Nephron (organoid): ENCODE measurements around the gene C10orf67.
A peak's percentile ranks its signal among the peaks of the same experiment; 100 is the strongest.

Experiments
- H3K27ac Mint-ChIP-seq, 3 experiments: 2 replicates each; pipeline ENCODE4 v1.8.0; 2020; ENCODE audit warnings: mixed read lengths in 3 of 3, mild to moderate bottlenecking in 2 of 3, moderate library complexity in 1 of 3
- H3K27me3 Mint-ChIP-seq: 2 replicates; pipeline ENCODE4 v1.8.0; 2021; ENCODE audit warnings: low read depth, mild to moderate bottlenecking, moderate library complexity, mixed read lengths
- H3K36me3 Mint-ChIP-seq: 2 replicates; pipeline ENCODE4 v1.8.0; 2020; ENCODE audit warnings: low read depth, mixed read lengths
- H3K4me1 Mint-ChIP-seq: 2 replicates; pipeline ENCODE4 v1.8.0; 2020; ENCODE audit warnings: mixed read lengths
- H3K4me3 Mint-ChIP-seq, 3 experiments: 2 replicates each; pipeline ENCODE4 v1.8.0; 2020; ENCODE audit warnings: mild to moderate bottlenecking in 3 of 3, mixed read lengths in 3 of 3, moderate library complexity in 2 of 3
- H3K9me3 Mint-ChIP-seq: 2 replicates; pipeline ENCODE4 v1.8.0; 2020; ENCODE audit warnings: mixed read lengths
- CTCF ChIP-seq, 3 experiments: fragments of 200-600 bp; sonication (generic); IDR thresholded peaks; one replicate each; pipeline ENCODE4 v1.5.0; 2021; ENCODE audit warnings: antibody characterized with exemption in 3 of 3; ENCODE audit not compliant: unreplicated experiment in 3 of 3

C10orf67 gene

DNA sequence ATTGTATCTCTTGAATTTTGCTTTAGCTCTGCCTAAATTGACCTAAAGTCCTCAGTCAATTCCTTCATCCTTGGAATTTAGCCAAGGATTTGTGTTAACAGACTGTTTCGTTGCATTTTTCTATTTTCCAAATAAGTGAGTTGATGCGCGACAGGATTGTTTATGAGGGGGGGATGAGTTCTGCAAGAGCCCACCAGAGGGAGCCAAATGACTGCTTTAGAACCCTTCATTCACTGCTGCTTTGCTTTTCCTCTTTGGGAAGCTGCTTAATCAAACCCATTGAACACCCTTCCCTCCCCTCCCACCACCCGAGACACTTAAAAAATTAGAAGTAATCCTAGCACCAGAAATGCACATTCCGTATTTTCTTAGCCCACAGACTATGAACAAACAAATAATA lies 186.2 kb downstream of the C10orf67 start:
- H3K9me3 Mint-ChIP-seq = peaks cover 5% of the 10 kb centered on the region
- TF ChIP-seq CTCF (IDR thresholded peaks at IDR 0.05; ENCODE audit: unreplicated experiment in 3 of 3) = peak; percentile 83 to 94 (median 84)

DNA sequence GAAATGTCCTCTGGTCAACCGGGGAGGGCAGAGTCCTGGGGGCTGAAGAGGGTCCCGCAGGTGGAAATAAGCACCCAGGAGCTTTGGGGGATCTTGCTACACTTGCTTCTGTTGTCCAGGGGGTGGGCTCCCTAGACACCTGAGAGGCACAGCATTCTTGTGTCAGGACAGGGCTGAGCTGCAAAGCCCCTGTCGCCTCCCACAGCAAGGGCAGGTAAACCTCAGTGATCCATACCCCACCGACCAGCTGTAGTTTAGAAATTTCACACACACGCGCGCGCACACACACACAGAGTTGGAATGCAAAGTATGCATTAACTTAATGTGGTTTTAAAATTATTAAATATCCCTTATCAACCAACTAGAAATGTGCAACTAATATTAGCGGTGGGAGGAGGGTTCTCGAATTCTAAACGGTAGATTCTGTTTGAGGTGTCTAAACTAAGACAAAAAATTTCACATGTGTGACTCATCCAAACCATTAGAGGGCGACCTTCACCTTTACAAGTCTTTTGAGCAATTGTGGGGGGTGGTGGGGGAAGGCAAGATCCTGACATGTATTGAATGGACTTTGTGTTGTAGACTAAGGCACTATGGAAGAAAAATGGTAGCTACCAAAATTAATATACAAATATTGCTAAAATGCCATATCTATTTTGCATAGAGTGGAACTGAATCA lies 186.8 kb downstream of the C10orf67 start:
- H3K27me3 Mint-ChIP-seq = peaks cover 58% of the 10 kb centered on the region
- no peak for TF ChIP-seq CTCF (IDR thresholded peaks at IDR 0.05; ENCODE audit: unreplicated experiment in 3 of 3)
- H3K36me3 Mint-ChIP-seq = no peaks in the 10 kb centered on the region
- H3K4me1 Mint-ChIP-seq = peaks cover 14% of the 10 kb centered on the region
- H3K9me3 Mint-ChIP-seq = peaks cover 5% of the 10 kb centered on the region
- H3K27ac Mint-ChIP-seq = peak overlapping the region in 1 of 3 experiments; percentile 33
- H3K4me3 Mint-ChIP-seq = no peak overlapping the region

More for the DNA sequence above, 186.2 kb downstream of the C10orf67 start:
- H3K27ac Mint-ChIP-seq = no peak overlapping the region
- H3K27me3 Mint-ChIP-seq = peaks cover 64% of the 10 kb centered on the region
- no peaks in the 10 kb centered on the region for H3K36me3 Mint-ChIP-seq
- H3K4me1 Mint-ChIP-seq = peaks cover 14% of the 10 kb centered on the region
- no peak overlapping the region for H3K4me3 Mint-ChIP-seq

- peaks cover 53% of the 10 kb centered on the region for H3K27me3 Mint-ChIP-seq
- H3K9me3 Mint-ChIP-seq = peaks cover 5% of the 10 kb centered on the region
- H3K27ac Mint-ChIP-seq = peak overlapping the region in 1 of 3 experiments; percentile 33
- peaks cover 14% of the 10 kb centered on the region for H3K4me1 Mint-ChIP-seq
- no peak for TF ChIP-seq CTCF (IDR thresholded peaks at IDR 0.05; ENCODE audit: unreplicated experiment in 3 of 3)
- H3K36me3 Mint-ChIP-seq = no peaks in the 10 kb centered on the region
- peak overlapping the region in 1 of 3 experiments; percentile 13 for H3K4me3 Mint-ChIP-seq
Observed at GRCh38 chr10:23157239-23157681, 187.3 kb downstream of the C10orf67 start.

DNA sequence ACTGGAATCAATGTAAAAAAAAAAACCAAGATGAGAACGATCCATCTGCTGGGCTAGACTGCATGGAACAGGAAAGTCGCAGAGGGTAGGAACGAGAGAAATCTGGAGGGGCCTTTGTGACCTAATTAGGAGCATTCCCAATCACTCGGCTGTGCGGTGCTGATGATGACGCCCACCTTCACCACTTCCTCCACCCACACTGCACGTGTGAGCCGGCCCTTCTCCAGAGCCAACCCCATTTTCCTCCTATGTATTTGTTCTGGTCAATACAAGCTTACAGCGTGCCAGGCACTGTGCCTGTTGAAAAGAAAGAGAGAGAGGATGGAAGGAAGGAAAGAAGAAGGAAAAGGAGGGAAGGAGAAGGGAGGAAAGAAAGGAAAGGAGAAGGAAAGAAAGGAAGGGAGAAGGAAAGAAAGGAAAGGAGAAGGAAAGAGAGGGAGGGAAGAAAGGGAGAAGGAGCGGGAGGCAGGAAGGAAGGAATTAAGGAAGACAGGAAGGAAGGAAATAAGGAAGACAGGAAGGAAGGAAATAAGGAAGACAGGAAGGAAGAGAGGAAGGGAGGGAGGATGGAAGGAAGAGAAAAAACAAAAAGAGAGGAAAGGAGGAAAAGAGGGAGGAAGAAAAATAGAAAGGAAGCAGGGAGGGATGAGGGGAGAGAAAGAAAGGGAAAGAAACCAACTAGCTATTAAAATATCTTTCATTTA lies 188.0 kb downstream of the C10orf67 start:
- no peak overlapping the region for H3K4me3 Mint-ChIP-seq
- H3K27ac Mint-ChIP-seq = no peak overlapping the region
- H3K4me1 Mint-ChIP-seq = peaks cover 14% of the 10 kb centered on the region
- H3K9me3 Mint-ChIP-seq = peaks cover 5% of the 10 kb centered on the region
- no peak for TF ChIP-seq CTCF (IDR thresholded peaks at IDR 0.05; ENCODE audit: unreplicated experiment in 3 of 3)
- peaks cover 47% of the 10 kb centered on the region for H3K27me3 Mint-ChIP-seq
- H3K36me3 Mint-ChIP-seq = no peaks in the 10 kb centered on the region

GRCh38 chr10:23155169-23155568 lies 189.4 kb downstream of the C10orf67 start:
- no peak overlapping the region for H3K27ac Mint-ChIP-seq
- no peak for TF ChIP-seq CTCF (IDR thresholded peaks at IDR 0.05; ENCODE audit: unreplicated experiment in 3 of 3)
- H3K9me3 Mint-ChIP-seq = peaks cover 5% of the 10 kb centered on the region
- no peaks in the 10 kb centered on the region for H3K36me3 Mint-ChIP-seq
- H3K27me3 Mint-ChIP-seq = peaks cover 34% of the 10 kb centered on the region
- H3K4me3 Mint-ChIP-seq = no peak overlapping the region
- H3K4me1 Mint-ChIP-seq = peaks cover 20% of the 10 kb centered on the region
